Osteocyte (in vitro differentiated cells): ENCODE data around the gene GOLT1B. TPM values are rescaled to one million over a fixed set of nuclear protein-coding genes. Genes with fewer than 3 reads are reported as not detected.

Source experiments
- DNase-seq: peaks from one replicate; pipeline ENCODE4 v3.0.0; 2021; ENCODE audit warnings: mixed read lengths; ENCODE audit not compliant: unreplicated experiment; ENCODE audit errors: extremely low spot score
- H3K27ac Mint-ChIP-seq: one replicate; pipeline ENCODE4 v1.8.0; 2021; ENCODE audit warnings: mild to moderate bottlenecking, mixed read lengths; ENCODE audit not compliant: unreplicated experiment
- H3K27me3 Mint-ChIP-seq: one replicate; pipeline ENCODE4 v1.8.0; 2021; ENCODE audit warnings: mixed read lengths; ENCODE audit not compliant: unreplicated experiment
- H3K36me3 Mint-ChIP-seq: one replicate; pipeline ENCODE4 v1.8.0; 2021; ENCODE audit warnings: mixed read lengths; ENCODE audit not compliant: unreplicated experiment
- H3K4me1 Mint-ChIP-seq: one replicate; pipeline ENCODE4 v1.8.0; 2021; ENCODE audit warnings: mixed read lengths; ENCODE audit not compliant: unreplicated experiment
- H3K4me3 Mint-ChIP-seq: one replicate; pipeline ENCODE4 v1.8.0; 2021; ENCODE audit warnings: mild to moderate bottlenecking, moderate library complexity, mixed read lengths; ENCODE audit not compliant: unreplicated experiment
- H3K9me3 Mint-ChIP-seq: one replicate; pipeline ENCODE4 v1.8.0; 2021; ENCODE audit warnings: mixed read lengths; ENCODE audit not compliant: unreplicated experiment
- total RNA-seq: library from RNA; stranded (reverse); gene quantifications from 2 replicates; pipeline ENCODE4 v1.2.1, GENCODE V29; 2021
- TF ChIP-seq, protein P1 (sequence below): fragments of 200-600 bp; sonication (generic); IDR thresholded peaks from 2 replicates; pipeline ENCODE4 v1.5.0; 2021; ENCODE audit warnings: antibody characterized with exemption, mild to moderate bottlenecking, moderate library complexity

GOLT1B gene
- total RNA-seq, 1 donor from 2014 or later: 56.9 TPM

DNA sequence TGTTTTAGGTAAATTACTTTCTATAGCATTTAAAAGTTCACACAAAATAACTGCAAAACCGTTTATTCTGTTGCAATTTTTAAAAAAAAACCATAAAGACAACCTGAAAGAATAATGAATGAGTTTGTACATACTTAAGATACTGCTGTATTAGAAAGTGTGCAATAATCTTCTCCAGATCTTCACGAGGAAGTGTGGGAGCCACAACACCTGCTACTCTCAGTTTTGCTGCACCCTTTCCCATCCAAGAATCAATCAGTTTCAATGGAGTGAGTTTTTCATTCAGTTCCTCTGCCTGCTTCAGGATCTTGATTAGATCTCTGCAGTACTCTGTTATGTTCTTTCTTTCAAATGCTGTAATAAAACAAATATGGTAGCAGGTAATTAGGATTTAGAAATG is 30.3 kb upstream of the GOLT1B start:
- H3K4me1 Mint-ChIP-seq: no peaks in the 10 kb centered on the region
- no peak overlapping the region for H3K4me3 Mint-ChIP-seq
- H3K9me3 Mint-ChIP-seq: no peaks in the 10 kb centered on the region
- TF ChIP-seq, protein P1, sequence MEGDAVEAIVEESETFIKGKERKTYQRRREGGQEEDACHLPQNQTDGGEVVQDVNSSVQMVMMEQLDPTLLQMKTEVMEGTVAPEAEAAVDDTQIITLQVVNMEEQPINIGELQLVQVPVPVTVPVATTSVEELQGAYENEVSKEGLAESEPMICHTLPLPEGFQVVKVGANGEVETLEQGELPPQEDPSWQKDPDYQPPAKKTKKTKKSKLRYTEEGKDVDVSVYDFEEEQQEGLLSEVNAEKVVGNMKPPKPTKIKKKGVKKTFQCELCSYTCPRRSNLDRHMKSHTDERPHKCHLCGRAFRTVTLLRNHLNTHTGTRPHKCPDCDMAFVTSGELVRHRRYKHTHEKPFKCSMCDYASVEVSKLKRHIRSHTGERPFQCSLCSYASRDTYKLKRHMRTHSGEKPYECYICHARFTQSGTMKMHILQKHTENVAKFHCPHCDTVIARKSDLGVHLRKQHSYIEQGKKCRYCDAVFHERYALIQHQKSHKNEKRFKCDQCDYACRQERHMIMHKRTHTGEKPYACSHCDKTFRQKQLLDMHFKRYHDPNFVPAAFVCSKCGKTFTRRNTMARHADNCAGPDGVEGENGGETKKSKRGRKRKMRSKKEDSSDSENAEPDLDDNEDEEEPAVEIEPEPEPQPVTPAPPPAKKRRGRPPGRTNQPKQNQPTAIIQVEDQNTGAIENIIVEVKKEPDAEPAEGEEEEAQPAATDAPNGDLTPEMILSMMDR: no peak
- no peaks in the 10 kb centered on the region for H3K27me3 Mint-ChIP-seq
- no peak overlapping the region for H3K27ac Mint-ChIP-seq
- no peak for DNase-seq
- peaks cover 53% of the 10 kb centered on the region for H3K36me3 Mint-ChIP-seq

DNA sequence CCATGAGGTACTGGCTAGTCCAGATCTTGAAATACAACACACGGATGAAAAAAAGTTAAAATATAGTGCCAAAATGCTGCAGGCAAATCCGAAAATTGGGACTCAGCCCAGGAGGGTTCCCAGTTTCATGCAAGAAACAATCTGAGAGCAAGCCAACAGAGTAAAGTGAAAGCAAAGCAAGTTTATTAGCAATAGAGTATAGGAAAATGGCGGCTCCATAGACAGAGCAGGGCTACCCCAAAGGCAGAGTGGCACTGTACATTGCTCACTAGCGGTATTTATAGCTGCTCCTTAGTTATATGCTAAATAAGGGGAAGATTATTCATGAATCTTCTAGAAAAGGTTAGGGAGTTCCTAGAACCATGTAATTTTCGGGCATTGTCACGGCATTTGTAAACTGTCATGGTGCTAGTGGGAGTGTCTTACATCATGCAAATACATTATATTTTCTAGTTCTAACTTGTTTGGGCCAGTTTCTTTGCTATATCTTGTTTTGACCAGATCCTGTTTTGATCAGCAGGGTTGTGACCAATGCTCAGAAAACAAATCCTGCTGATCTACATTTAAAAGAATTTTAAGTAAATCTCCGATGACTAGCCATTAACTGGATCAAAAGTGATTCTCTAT is 29.3 kb upstream of the GOLT1B start:
- peaks cover 7% of the 10 kb centered on the region for H3K4me1 Mint-ChIP-seq
- no peak overlapping the region for H3K27ac Mint-ChIP-seq
- H3K27me3 Mint-ChIP-seq: no peaks in the 10 kb centered on the region
- no peak for DNase-seq
- TF ChIP-seq, protein P1: no peak
- peaks cover 51% of the 10 kb centered on the region for H3K36me3 Mint-ChIP-seq
- H3K9me3 Mint-ChIP-seq: no peaks in the 10 kb centered on the region
- H3K4me3 Mint-ChIP-seq: no peak overlapping the region

DNA sequence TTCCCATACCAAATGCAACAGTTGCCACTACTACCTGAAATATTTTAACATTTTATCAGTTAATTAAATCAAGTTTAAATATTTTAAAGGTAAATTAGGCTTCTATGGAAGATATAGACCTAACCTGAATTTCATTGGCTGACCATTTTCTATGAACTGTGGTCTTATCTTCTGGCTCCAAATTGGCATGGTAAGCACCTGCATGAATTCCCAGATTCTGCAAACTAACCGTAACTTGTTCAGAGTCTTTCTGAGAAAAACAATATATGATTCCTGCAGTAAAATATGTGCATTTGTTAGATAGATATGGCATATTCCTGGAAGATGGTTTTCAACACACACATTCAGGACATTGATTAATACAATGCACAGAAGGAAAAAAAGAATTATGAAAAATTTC is 26.0 kb upstream of the GOLT1B start:
- Mint-ChIP-seq H3K4me1 (peaks cover 10% of the 10 kb centered on the region), H3K4me3 (no peak overlapping the region), H3K27ac (no peak overlapping the region), H3K27me3 (no peaks in the 10 kb centered on the region), H3K9me3 (no peaks in the 10 kb centered on the region), H3K36me3 (peaks cover 37% of the 10 kb centered on the region)
- no peak for DNase-seq
- TF ChIP-seq, protein P1: no peak

DNA sequence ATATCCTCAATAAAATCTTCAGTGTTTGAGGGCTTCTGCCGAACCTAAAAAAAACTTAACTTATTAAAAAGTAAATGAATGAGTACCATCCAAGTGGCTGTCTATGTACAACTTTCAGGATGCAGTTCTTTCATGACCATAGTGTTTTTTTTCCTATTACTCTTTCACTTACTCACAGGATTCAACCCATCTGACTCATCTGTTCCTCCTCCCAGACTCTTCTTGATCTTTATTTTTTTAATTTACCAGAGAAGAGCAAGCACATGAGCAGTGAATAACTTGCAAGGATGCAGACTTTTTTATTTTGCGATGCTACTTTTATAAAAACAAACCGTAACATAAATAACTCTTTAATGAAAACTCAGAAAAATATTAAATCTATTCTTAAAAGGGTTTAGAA is 24.6 kb upstream of the GOLT1B start:
- H3K27me3 Mint-ChIP-seq: no peaks in the 10 kb centered on the region
- H3K4me1 Mint-ChIP-seq: peaks cover 10% of the 10 kb centered on the region
- H3K9me3 Mint-ChIP-seq: no peaks in the 10 kb centered on the region
- no peak overlapping the region for H3K4me3 Mint-ChIP-seq
- DNase-seq: no peak
- peaks cover 32% of the 10 kb centered on the region for H3K36me3 Mint-ChIP-seq
- peak overlapping the region; percentile 60 for H3K27ac Mint-ChIP-seq
- TF ChIP-seq, protein P1: no peak

DNA sequence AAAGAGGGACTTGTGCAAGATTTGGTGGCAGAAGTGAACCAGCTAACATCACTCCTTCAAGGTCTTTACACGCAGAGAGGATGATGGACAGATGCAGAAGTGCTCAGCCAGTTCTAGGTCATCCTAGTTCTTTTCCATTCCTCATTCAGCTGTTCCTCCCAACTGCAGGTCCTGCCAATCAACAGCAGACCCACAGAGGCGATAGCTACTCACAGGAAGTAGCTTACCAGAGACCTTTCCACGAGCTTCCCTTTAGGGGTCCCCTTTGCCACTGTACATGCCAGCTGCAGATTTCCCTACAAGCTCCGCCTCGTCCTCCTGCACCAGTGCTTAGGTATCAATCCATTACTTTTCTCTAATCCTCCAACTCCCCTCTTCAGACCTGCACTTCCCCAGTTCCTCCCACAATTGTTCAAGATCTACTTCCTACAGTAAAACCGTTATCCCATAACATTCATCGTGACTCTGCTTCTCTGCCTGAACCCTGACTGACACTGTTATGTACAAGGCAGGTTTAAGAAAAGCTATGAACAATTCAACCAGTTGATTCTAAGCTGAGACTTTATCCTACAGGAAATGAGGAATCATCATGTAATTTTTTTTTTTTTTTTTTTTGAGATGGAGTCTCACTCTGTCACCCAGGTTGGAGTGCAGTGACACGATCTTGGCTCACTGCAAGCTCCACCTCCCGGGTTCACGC is 22.7 kb upstream of the GOLT1B start:
- DNase-seq: no peak
- no peak overlapping the region for H3K27ac Mint-ChIP-seq
- no peaks in the 10 kb centered on the region for H3K27me3 Mint-ChIP-seq
- peaks cover 10% of the 10 kb centered on the region for H3K4me1 Mint-ChIP-seq
- H3K4me3 Mint-ChIP-seq: no peak overlapping the region
- TF ChIP-seq, protein P1: no peak
- H3K9me3 Mint-ChIP-seq: no peaks in the 10 kb centered on the region
- H3K36me3 Mint-ChIP-seq: peaks cover 20% of the 10 kb centered on the region
